NOMO-1 treated with dmso at 0.1 percent for 144 hours (cell line): ENCODE results near the gene FBXO47.

Experiments
- DNase-seq: peaks from one replicate; lab custom pipeline; 2025; ENCODE audit not compliant: unreplicated experiment; lab: John Stamatoyannopoulos, UW

The FBXO47 gene

DNA sequence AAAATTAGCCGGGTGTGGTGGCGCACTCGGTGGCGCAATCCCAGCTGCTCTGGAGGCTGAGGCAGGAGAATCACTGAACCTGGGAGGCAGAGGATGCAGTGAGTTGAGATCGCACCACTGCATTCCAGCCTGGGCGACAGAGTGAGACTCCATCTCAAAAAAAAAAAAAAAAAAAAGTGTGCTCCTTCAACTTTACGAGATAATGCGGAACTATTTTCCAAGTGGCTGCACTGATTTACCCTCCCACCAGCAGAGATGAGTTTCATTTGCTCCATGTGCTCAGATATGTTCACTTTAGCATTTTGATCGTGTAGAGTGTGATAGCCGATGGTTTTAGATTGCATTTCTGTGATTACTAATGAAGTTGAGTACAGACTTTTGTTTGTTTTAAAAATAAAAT, 61.8 kb downstream of the FBXO47 start:
- DNase-seq: no peak

DNA sequence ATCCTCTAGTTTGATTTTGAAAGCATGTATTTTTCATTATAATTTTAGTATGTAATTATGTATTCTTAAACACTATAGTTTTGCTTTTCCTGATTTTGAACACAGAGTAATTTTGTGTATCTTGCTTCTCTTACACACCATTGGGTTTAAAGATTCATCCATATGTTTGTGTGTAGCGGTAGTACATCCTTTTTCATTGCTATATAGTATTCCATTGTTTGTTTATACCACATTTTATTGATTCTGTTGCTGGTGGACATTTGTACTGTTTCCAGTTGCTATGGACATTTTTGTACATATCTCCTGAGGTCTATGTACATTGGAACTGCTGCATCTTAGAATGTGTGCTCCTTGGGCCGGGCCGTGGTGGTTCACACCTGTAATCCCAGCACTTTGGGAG, 62.3 kb downstream of the FBXO47 start:
- no peak for DNase-seq

DNA sequence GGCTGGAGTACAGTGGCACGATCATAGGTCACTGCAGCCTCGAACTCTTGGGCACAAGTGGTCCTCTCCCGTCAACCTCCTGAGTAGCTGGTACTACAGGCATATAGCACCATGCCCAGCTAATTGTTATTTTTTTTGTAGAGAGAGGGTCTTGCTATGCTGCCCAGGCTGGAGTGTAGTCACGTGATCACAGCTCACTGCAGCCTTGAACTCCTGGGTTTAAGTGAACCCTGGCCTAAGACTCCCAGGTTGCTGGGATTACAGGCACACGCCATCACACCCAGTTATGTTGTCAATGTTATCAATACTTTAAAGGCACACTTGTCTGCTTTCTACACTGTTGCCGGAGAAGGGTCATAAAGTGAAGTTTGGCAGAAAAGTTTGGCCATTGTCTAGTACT, 63.8 kb downstream of the FBXO47 start:
- no peak for DNase-seq

DNA sequence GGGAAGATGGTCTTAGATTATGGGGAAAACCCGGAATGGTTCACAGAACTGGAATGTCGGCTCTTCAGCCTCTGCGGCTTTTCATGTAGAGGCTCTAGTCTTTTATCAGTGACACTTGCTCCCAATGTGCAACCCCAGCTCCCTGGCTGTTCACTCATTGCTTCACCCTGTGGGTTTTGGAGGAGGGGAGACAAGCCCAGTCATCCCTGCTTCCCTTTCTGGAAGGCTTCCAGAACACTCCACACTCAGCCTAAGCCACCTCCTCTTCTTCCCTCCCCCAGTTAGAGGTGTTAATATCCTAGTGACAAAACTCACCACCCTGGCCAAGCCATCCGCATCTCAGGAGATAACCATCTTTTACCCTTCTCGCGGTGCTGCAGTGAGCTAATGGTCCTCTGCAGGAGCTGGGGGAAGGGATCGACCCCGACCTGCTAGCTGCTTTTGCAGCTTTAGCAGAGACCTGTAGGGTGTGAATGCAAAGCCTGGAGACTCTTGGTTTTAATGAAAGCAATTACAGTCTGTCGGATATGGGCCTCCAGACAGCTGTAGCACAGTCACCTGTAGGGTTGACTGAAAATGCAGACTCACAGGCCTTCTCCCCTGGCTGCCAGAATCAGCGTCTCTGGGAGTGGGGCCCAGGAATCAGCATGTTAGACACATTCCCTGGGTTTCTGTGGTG, 66.1 kb downstream of the FBXO47 start:
- peak; percentile 67 for DNase-seq

DNA sequence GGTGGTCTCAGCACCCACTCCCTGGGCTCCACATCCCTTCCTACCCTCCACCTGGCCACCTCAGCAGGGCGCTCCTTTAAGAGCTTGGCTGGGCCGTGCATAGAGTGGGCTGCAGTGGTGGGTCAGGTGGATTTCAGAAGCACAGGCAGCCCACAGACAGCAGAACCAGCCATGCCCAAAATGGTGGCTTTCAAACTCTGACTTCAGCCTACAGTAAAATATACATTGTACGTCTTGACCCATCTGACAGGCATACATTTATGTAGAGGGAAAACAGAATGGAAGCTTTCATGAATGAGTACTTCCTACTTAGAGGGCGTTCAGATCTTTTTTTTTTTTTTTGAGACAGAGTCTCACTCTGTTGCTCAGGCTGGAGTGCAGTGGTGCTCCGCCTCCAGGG, 67.8 kb downstream of the FBXO47 start:
- DNase-seq: no peak

DNA sequence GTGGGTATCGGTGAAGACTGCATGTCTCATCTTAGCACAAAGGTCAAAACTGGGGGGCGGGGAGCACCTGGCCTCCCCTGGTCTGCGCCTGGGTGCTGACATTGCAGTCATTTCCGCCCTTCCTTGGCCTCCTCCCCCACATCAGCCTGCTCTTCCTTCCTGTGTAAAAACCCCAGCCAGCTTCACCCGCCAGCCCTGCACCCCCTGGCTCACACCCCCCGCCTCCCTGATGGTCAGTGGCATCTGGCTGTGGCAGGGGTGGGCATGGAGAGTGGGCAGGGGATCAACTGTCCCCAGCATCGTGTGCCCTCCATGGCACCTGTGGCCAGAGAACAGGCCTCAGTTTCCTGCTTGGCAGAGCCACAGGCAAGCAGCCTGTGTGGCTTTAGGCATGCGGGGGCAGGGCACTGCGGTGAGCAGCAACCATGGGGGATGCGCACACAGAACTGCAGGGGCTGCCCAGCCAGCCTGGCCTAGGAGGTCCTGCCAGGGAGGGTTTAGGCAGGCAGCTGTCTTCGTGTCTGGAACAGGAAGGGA, 68.3 kb downstream of the FBXO47 start:
- DNase-seq: peak; percentile 30

DNA sequence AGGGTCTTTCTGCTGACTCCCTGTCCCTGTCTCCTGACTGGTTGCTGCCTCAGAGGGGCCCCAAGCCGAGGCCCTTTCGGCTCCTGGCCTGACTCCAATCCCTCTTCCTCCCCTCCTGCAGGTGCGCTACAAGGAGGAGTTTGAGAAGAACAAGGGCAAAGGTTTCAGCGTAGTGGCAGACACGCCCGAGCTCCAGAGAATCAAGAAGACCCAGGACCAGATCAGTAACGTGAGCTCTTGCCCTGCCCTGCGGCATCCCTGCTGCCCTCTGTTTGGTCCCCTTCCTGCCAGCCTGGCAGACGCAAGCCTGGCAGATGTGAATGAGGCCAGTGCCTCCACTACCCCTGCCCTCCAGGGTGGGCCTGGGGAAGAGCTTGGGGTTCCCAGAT, 68.9 kb downstream of the FBXO47 start:
- DNase-seq: no peak

DNA sequence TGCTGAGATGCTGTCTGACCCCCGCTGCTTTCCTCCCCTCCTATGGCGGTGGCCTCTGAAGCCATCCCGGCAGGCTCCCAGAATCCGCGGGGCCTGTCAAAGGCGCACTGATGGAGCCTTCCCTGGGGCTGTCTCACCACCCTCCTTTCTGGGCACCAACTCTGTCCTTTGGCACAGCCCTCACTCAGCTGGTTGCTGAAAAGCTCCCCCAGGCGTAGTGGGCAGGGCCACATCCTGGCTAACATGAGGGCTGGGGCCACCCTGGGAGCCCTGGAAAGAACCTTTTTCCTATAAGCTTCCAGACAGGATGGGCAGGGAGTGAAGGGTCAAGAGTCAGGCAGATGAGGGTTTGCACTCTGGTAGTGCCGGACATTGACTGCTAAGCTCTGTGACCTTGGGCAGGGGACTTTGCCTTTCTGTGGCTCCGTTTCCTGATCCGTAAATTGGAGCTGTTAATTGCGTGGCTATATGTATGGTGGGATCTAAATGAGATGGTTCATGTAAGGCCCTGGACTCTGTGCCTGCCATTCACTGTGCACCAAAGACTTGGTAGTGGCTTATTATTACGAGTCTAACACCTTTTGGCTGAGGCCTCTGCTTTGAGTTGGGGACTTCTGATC, 69.4 kb downstream of the FBXO47 start:
- no peak for DNase-seq

DNA sequence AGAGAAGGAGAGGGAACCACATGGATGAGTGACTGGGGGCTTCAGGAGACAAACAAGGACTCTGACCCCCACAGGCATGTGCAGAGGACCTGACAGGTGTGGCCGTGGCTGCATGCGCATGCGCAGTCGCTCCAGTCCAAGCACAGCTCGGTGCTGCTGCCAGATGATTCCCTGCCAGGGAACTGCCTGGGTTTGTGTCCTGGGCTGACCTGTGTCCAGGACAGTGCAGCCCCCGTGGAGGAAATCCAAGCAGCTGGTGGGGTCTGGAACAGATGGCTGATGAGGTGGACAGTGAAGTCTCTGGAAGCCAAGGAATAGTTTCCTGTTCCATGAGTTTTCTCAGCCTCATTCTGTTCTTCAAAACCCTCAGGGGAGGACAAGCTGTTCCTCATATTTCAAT, 70.0 kb downstream of the FBXO47 start:
- DNase-seq: no peak

DNA sequence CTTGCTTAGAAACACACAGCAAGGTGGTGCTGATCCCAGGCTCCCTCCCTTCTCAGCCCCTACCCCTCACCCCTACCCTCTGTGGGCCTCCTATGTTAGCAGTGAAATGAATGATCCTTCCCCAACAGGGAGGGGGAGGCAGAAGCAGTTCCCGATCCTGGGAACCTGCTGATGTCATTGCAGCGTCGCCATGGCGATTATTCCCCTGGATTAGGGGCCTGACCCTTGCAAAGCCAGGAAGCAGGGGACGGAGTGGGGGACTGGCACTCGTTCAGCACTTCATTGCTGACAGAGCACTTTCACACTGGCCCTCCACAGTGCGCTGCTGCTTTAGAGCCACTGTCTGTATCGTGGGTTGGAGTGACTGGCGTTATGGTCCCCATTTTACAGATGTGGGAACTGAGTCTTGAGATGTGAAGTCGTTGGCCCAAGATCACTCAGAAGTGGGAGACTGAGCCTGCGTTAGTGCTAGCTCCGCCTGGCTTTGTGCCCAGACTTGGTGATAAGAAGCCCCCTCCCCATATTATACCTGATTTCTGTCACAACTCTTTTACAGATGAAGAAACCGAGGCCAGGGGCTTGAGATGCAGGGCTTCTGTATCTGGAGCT, 70.8 kb downstream of the FBXO47 start:
- no peak for DNase-seq

DNA sequence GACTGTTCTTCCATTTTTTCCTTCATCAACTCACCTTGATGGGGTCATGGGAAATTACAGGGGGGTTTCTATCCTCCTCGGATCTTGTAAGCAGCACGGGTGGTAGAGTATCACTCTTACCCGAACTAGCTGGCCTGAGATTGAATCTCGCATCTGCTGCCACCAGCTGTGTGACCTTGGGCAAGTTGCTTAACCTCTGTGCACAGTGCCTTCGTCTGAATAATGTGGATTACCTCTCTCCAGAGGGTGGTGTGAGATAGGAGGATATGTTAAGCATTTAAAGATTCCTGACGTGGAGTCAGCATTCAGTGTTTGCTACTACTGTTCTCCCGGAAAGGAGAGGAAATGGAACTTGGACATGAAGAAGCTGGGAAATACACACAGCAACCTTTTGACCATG, 72.9 kb downstream of the FBXO47 start:
- no peak for DNase-seq

DNA sequence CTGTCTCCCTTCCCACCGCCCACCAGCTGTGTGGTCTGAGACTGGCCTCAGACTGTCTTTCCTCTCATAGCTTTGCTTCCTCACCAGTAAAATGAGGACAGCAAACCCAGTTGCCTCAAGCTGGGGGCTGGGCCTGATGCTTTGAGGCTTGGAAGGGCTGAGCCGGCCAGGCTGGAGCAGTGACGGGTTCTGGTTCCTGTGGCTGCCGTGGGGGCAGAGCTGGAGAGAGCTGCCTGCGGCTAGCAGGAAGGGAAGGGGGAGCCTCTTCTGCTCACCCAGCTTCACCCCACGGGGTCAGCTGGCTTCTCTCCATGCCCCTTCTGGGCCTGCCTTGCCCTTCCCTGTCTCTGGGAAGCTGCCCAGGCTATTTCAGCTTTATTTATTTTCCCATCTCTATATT, 73.6 kb downstream of the FBXO47 start:
- no peak for DNase-seq

DNA sequence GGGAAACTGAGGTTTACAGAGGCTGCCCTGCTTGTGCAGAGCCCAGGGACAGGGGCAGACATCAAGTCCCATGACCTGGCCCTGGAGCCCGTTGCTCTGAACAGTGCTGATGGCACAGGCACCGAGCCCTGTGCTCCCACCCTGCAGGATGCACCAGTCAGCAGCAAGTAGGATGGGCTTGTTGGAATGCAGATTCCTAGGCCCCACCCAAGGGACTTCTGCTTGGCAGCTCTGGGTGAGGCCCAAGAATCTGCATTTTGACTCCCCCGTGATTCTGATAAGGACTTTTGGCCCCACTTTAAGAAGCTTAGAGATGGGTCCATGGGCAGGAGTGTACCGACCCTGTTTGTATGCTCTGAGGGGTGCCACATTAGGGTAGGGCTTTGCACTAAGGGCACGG, 74.1 kb downstream of the FBXO47 start:
- DNase-seq: no peak

DNA sequence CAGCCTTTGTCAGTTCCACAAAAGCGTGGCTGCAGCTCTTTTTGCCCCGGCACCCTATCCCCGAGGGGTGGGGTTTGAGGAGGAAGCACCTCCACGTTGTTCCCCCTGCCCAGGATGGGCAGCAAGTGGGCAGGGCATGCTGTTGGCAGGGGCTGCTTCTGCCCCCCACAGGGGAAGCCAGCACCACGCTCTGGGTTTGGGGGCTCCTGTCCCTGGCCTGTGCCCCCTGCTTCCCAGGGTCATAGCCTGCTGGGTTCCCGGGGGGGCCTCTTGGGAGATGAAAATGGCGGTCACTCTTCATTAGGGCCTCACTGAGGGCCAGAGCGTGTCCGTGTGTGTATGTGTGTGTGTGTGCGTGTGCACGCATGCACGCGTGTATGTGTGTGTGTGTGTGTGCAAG, 74.6 kb downstream of the FBXO47 start:
- no peak for DNase-seq

DNA sequence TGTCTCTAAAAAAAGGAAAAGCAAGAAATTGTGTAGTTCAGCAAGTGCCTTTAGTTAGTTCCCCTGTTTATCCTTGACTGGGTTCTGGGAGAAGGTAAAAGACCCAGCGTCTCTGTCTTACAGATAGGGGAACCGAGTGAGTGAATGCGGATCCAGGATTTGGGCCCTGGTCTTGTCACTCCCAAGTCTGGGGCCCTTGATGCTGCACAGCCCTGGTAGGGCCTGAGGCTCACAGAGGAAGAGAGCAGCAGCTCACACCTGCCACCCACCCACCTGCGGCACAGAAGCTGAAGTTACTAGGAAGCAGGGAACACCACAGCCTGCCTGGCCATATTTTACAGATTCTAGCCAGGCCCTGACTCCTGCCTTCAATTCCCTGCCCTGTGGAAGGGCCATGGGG, 75.1 kb downstream of the FBXO47 start:
- no peak for DNase-seq

DNA sequence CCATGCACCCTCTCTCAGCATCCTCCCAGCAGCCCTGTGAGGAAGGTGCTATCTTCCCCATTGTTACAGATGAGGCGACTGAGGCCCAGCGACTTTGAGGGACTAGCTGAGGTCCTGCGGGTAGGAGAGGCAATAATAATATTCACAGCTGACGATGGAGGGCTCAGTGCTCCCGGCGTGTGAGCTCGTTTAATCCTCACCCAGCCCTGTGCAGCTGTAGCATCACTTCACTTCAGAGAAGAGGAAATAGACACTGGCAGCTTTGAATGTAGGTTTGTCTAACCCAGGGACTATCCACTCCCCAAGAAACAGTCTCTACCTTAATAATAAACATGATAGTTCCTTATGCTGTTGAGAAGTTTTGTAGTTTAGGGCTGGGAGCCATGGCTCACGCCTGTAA, 75.8 kb downstream of the FBXO47 start:
- no peak for DNase-seq

DNA sequence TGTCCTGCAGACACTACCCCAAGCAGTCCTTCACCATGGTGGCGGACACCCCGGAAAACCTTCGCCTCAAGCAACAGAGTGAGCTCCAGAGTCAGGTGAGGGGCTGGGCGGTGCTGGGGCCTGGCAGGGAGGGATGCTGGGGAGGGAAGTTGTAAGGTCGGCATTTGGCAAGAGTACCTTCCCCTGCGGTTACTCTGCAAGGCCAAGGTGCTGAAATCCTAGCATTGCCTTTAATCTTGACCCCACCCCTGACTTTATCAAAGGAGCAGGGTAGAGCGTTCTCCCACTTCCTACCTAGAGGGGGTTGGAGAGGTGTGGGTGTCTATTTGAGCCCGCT, 76.8 kb downstream of the FBXO47 start:
- no peak for DNase-seq

DNA sequence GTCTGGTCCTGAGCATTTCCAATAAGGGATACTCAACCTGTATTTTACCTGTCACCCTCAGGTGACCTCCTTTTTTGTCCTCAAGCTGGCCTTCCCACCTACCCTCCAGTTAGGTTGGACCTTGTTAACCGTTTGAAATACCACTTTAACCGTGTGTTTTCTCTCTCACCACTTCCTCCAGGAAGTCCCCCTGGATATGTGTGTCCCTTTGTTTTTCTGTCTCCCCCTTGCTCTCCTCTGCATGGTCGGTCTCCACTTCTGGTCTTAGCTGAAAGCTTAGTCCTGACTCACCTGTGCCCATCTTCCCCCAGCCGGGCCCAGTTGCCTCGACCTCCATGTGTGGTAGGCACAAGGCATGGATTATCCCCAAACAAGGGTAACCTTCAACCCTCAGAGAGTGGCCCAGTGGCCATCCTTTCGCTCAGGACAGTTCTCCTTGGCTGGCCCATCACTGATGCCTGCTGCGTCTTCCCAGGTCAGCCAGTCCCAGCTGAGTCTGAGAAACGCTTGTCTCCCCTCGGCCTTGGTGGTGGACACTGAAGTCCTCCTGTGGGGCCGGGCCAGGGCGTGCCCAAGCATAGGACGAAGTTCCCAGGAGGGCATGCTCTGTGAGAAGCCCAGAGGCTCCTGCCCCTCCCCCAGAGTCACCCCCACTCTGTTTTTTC, 77.3 kb downstream of the FBXO47 start:
- DNase-seq: no peak

DNA sequence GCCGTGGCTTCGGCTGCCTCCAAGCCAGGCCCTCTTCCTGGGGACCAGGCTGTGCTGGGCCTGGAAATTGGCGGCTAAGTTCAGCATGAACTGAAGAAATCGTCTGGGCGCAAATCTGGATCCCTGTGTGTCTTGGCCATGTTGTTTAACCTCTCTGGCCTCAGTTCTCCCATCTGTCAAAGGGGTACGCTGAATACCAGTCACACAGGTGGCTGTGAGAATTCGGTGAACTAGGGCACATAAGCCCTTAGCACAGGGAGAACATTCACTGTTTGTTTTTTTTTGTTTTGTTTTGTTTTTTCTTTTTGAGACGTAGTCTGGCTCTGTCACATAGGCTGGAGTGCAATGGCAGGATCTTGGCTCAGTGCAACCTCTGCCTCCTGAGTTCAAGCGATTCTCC, 78.4 kb downstream of the FBXO47 start:
- DNase-seq: no peak

DNA sequence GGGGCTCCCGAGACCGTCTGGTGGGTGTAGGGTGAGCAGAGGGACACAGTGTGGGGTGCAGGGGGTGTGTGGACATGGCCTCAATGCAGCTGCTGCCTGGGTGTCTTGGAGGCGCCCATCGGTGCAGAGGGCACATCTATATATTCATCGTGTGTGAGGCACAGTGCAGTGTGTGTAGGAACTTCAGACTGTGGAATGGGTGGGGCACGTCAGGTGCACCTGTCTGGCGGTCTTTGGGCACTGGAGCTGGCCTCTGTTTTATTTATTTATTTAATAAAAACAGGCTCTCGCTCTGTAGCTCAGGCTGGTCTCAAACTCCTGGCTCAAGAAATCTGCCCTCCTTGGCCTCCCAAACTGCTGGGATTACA, 80.6 kb downstream of the FBXO47 start:
- DNase-seq: no peak
